ENCODE results near the gene DDN.

DDN gene

DNA sequence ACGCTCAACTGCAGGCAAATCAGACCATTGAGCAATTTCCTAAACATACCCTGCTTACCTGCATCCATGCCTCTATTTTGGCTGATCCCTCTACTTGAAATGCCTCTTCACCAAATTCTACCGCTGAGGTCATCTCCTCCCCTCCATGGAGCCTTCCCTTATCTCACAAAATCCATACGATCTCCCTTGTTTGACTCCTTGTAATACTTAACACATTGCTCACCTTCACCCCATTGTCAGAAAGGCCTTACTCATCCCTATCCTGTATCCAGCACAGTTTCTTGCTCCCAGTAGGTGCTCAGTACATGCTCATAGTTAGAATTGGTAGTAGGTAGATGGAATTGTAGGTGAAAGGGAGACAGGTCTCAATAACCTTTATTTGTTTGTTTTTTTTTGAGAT, 5.4 kb downstream of the DDN start:
- TF ChIP-seq POLR2A (IDR thresholded peaks at IDR 0.05; ENCODE audit: extremely low read depth, insufficient read length) (no peak), CTCF (IDR thresholded peaks at IDR 0.05; ENCODE audit: low read depth, low read length) (no peak), MYC (IDR thresholded peaks at IDR 0.05; ENCODE audit: low read depth, low read length) (no peak)
- TF ChIP-seq, protein P1, sequence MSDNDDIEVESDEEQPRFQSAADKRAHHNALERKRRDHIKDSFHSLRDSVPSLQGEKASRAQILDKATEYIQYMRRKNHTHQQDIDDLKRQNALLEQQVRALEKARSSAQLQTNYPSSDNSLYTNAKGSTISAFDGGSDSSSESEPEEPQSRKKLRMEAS (IDR thresholded peaks at IDR 0.05; ENCODE audit: low read depth, low read length): no peak
- DNase-seq (ENCODE audit: low read depth): no peak

GRCh38 chr12:48991247-48992050, 7.7 kb downstream of the DDN start:
- DNase-seq (ENCODE audit: low read depth): no peak

More for the DNA sequence above, 5.4 kb downstream of the DDN start:
- no peak overlapping the region for H3K4me3 ChIP-seq (ENCODE audit: low read depth, low read length)

DNA sequence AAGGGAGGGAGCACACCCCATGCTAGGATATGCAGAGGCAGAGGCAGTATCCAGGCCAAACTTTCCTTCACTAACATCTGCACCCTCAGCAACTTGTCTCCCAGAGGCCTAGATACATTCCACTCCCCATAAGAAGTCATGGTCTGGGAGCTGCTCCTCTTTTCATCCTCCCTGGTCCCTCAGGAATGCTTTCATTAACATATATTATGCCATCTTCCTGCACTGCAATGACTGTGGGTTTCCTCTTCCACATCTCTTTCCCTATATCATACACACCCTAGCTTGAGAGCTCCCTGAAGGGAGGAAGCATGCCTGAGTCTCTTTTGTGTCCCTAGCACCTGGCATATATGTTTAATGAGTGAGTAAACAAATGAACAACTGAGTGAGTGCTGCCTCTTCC, 8.6 kb downstream of the DDN start:
- no peak for DNase-seq (ENCODE audit: low read depth)
- no peak overlapping the region for H3K4me3 ChIP-seq (ENCODE audit: low read depth, low read length)
- TF ChIP-seq POLR2A (IDR thresholded peaks at IDR 0.05; ENCODE audit: extremely low read depth, insufficient read length): no peak
- TF ChIP-seq, protein P1 (IDR thresholded peaks at IDR 0.05; ENCODE audit: low read depth, low read length): no peak
- TF ChIP-seq MYC (IDR thresholded peaks at IDR 0.05; ENCODE audit: low read depth, low read length): no peak
- TF ChIP-seq CTCF (IDR thresholded peaks at IDR 0.05; ENCODE audit: low read depth, low read length): no peak

More at GRCh38 chr12:48991247-48992050, 7.7 kb downstream of the DDN start:
- no peak for TF ChIP-seq POLR2A (IDR thresholded peaks at IDR 0.05; ENCODE audit: extremely low read depth, insufficient read length)
- TF ChIP-seq, protein P1 (IDR thresholded peaks at IDR 0.05; ENCODE audit: low read depth, low read length): no peak
- TF ChIP-seq CTCF (IDR thresholded peaks at IDR 0.05; ENCODE audit: low read depth, low read length): no peak
- TF ChIP-seq MYC (IDR thresholded peaks at IDR 0.05; ENCODE audit: low read depth, low read length): no peak
- no peak overlapping the region for H3K4me3 ChIP-seq (ENCODE audit: low read depth, low read length)

DNA sequence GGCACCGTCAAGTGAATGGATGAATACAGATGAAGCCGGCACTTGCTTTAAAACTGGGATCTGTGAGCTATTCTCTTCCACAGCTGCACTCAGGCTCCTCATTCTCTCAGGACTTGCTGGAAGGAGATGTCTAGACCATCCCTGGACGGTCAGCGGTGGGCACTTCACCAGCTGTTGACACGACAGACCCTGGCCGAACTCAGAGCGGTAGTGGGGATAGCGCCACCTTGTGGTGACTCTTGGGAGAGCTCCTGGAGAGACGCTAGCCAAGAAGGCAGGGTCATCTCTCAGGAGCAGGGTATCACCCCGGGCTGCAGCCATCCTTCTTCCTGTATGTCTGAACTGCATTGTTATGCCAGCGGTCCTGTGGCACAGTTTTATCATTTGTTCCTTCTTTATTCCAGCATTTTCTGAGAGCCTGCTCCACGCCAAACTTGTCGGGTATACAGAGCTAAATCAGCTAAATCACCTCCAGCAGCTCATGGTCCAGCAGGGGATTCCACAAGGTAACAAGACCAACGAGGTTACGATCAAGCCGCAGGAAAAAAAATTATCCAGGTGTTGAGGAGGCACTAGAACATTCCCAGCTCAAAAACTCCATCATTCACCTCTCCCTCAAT, 11.0 kb downstream of the DDN start:
- TF ChIP-seq POLR2A (IDR thresholded peaks at IDR 0.05; ENCODE audit: extremely low read depth, insufficient read length) (no peak), MYC (IDR thresholded peaks at IDR 0.05; ENCODE audit: low read depth, low read length) (no peak), CTCF (IDR thresholded peaks at IDR 0.05; ENCODE audit: low read depth, low read length) (peak; percentile 97)
- TF ChIP-seq, protein P1 (IDR thresholded peaks at IDR 0.05; ENCODE audit: low read depth, low read length): 0 out of 2 replicates have a peak, but pooled peaks have one; percentile 20
- DNase-seq (ENCODE audit: low read depth): peak; percentile 76
- no peak overlapping the region for H3K4me3 ChIP-seq (ENCODE audit: low read depth, low read length)

GRCh38 chr12:48986720-48987291, 12.4 kb downstream of the DDN start:
- DNase-seq (ENCODE audit: low read depth): no peak

More at GRCh38 chr12:48986720-48987291, 12.4 kb downstream of the DDN start:
- H3K4me3 ChIP-seq (ENCODE audit: low read depth, low read length): no peak overlapping the region
- TF ChIP-seq MYC (IDR thresholded peaks at IDR 0.05; ENCODE audit: low read depth, low read length): no peak
- TF ChIP-seq, protein P1 (IDR thresholded peaks at IDR 0.05; ENCODE audit: low read depth, low read length): no peak
- no peak for TF ChIP-seq CTCF (IDR thresholded peaks at IDR 0.05; ENCODE audit: low read depth, low read length)
- TF ChIP-seq POLR2A (IDR thresholded peaks at IDR 0.05; ENCODE audit: extremely low read depth, insufficient read length): no peak

All from NB4 (cell line).